PC-3 (cell line): ENCODE results near the gene SHBG.
"Not testable (repeated sequence)": the region's sequence is repeated elsewhere in the genome, so short reads cannot be mapped to it uniquely, and the experiment has no call there.

Experiments
- CTCF ChIP-seq: fragments of 300-600 bp; sonication (generic); conservative IDR thresholded peaks from 2 replicates; pipeline ENCODE4 v1.5.1; 2017; ENCODE audit warnings: antibody characterized with exemption, low read depth, mild to moderate bottlenecking, low read length
- EZH2 ChIP-seq: fragments of 300-600 bp; sonication (generic); IDR thresholded peaks from one replicate; pipeline ENCODE4 v1.6.1; 2017; ENCODE audit warnings: antibody characterized with exemption, mild to moderate bottlenecking, low read length; ENCODE audit not compliant: unreplicated experiment
- EZH2phosphoT487 ChIP-seq: fragments of 300-600 bp; sonication (generic); IDR thresholded peaks from 2 replicates; pipeline ENCODE4 v1.6.1; 2018; ENCODE audit warnings: mild to moderate bottlenecking, antibody characterized with exemption, low read length, borderline replicate concordance

GRCh38 chr17:7625749-7626148 is 4.2 kb upstream of the SHBG start:
- not testable (repeated sequence) for TF ChIP-seq CTCF, EZH2, EZH2phosphoT487
